ENCODE results near the gene PIGH. TPM values are rescaled to one million over a fixed set of nuclear protein-coding genes. Genes with fewer than 3 reads are reported as not detected.
"Not testable (repeated sequence)": the region's sequence is repeated elsewhere in the genome, so short reads cannot be mapped to it uniquely, and the experiment has no call there.

Gene PIGH
- total RNA-seq, 1 donor from 2014 or later = 24.3 TPM

GRCh38 chr14:67551123-67551522, 48.9 kb downstream of the PIGH start:
- Mint-ChIP-seq H3K27me3 (ENCODE audit: unreplicated experiment) (peaks cover 1% of the 10 kb centered on the region), H3K36me3 (ENCODE audit: unreplicated experiment) (peaks cover 3% of the 10 kb centered on the region), H3K4me1 (ENCODE audit: low read depth, unreplicated experiment) (peaks cover 5% of the 10 kb centered on the region), H3K27ac (ENCODE audit: unreplicated experiment) (no peak overlapping the region), H3K9me3 (ENCODE audit: unreplicated experiment) (peaks cover 2% of the 10 kb centered on the region), H3K4me3 (ENCODE audit: unreplicated experiment) (no peak overlapping the region)
- DNase-seq = no peak
- no peak for TF ChIP-seq CTCF (IDR thresholded peaks at IDR 0.05; ENCODE audit: partially characterized antibody, unreplicated experiment)

DNA sequence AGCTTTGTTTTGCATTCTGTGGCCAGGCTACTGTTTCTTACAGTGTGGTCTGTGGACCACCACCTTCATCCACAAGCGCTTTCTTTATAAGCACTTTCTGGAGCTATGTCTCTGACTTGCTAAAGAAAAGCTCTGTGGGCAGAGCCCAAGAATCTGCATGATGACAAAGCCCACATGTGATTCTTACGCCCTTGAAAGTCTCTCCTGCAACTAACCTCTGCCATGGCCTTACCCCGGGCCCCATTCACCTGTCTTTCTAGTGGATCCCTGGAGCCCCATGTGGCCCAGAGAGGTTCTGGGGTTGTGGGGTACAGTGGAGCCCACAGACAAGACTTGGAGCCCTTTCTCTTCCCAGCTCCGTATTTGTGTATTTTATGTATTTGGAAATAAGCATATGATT, 50.3 kb downstream of the PIGH start:
- no peak for TF ChIP-seq CTCF (IDR thresholded peaks at IDR 0.05; ENCODE audit: partially characterized antibody, unreplicated experiment)
- no peak for DNase-seq
- H3K4me1 Mint-ChIP-seq (ENCODE audit: low read depth, unreplicated experiment) = peaks cover 5% of the 10 kb centered on the region

GRCh38 chr14:67547224-67547780, 52.8 kb downstream of the PIGH start:
- TF ChIP-seq CTCF (IDR thresholded peaks at IDR 0.05; ENCODE audit: partially characterized antibody, unreplicated experiment) = no peak
- peaks cover 23% of the 10 kb centered on the region for H3K36me3 Mint-ChIP-seq (ENCODE audit: unreplicated experiment)
- H3K27ac Mint-ChIP-seq (ENCODE audit: unreplicated experiment) = no peak overlapping the region
- no peak overlapping the region for H3K4me3 Mint-ChIP-seq (ENCODE audit: unreplicated experiment)
- H3K4me1 Mint-ChIP-seq (ENCODE audit: low read depth, unreplicated experiment) = peaks cover 5% of the 10 kb centered on the region
- no peak for DNase-seq
- H3K27me3 Mint-ChIP-seq (ENCODE audit: unreplicated experiment) = peaks cover 1% of the 10 kb centered on the region
- H3K9me3 Mint-ChIP-seq (ENCODE audit: unreplicated experiment) = peaks cover 2% of the 10 kb centered on the region

More for the DNA sequence above, 50.3 kb downstream of the PIGH start:
- no peak overlapping the region for H3K27ac Mint-ChIP-seq (ENCODE audit: unreplicated experiment)
- peaks cover 8% of the 10 kb centered on the region for H3K36me3 Mint-ChIP-seq (ENCODE audit: unreplicated experiment)
- H3K9me3 Mint-ChIP-seq (ENCODE audit: unreplicated experiment) = peaks cover 2% of the 10 kb centered on the region
- peaks cover 1% of the 10 kb centered on the region for H3K27me3 Mint-ChIP-seq (ENCODE audit: unreplicated experiment)
- no peak overlapping the region for H3K4me3 Mint-ChIP-seq (ENCODE audit: unreplicated experiment)

GRCh38 chr14:67544590-67544989, 55.5 kb downstream of the PIGH start:
- peaks cover 23% of the 10 kb centered on the region for H3K36me3 Mint-ChIP-seq (ENCODE audit: unreplicated experiment)
- no peak overlapping the region for H3K4me3 Mint-ChIP-seq (ENCODE audit: unreplicated experiment)
- TF ChIP-seq CTCF (IDR thresholded peaks at IDR 0.05; ENCODE audit: partially characterized antibody, unreplicated experiment) = no peak
- H3K27ac Mint-ChIP-seq (ENCODE audit: unreplicated experiment) = no peak overlapping the region
- no peak for DNase-seq
- H3K9me3 Mint-ChIP-seq (ENCODE audit: unreplicated experiment) = peaks cover 2% of the 10 kb centered on the region
- peaks cover 6% of the 10 kb centered on the region for H3K4me1 Mint-ChIP-seq (ENCODE audit: low read depth, unreplicated experiment)
- peaks cover 1% of the 10 kb centered on the region for H3K27me3 Mint-ChIP-seq (ENCODE audit: unreplicated experiment)

- H3K4me3 Mint-ChIP-seq (ENCODE audit: unreplicated experiment); DNase-seq; H3K9me3 Mint-ChIP-seq (ENCODE audit: unreplicated experiment); H3K27me3 Mint-ChIP-seq (ENCODE audit: unreplicated experiment); H3K27ac Mint-ChIP-seq (ENCODE audit: unreplicated experiment): not testable (repeated sequence)
- Mint-ChIP-seq H3K4me1 (ENCODE audit: low read depth, unreplicated experiment) (peaks cover 15% of the 10 kb centered on the region), H3K36me3 (ENCODE audit: unreplicated experiment) (peaks cover 23% of the 10 kb centered on the region)
Measured at GRCh38 chr14:67542620-67543019, 57.4 kb downstream of the PIGH start.

Measured in glutamatergic neuron (in vitro differentiated cells).